Measurements from ENCODE around the gene BICRA.
"Not testable (repeated sequence)": the region's sequence is repeated elsewhere in the genome, so short reads cannot be mapped to it uniquely, and the experiment has no call there.

BICRA gene

GRCh38 chr19:47707135-47707925, 98.4 kb downstream of the BICRA start:
- no peak overlapping the region for H3K27ac ChIP-seq (ENCODE audit: low read depth, low read length)
- 32% methylated on average over 22 of the region's 22 CpGs for WGBS
- H3K9me3 ChIP-seq (ENCODE audit: insufficient read depth, low read depth, low read length) = no peaks in the 10 kb centered on the region
- H3K4me3 ChIP-seq (ENCODE audit: low read length) = no peak overlapping the region
- no peaks in the 10 kb centered on the region for H3K4me1 ChIP-seq (ENCODE audit: insufficient read depth, low read length)
- no peaks in the 10 kb centered on the region; the same call in 1 of the 2 replicates for H3K27me3 ChIP-seq (ENCODE audit: insufficient read depth, low read length)
- no peak overlapping the region for H3K9ac ChIP-seq (ENCODE audit: low read depth, low read length)
- peaks cover 8% of the 10 kb centered on the region for H3K36me3 ChIP-seq (ENCODE audit: insufficient read depth, low read length)

GRCh38 chr19:47711652-47712242, 102.8 kb downstream of the BICRA start:
- H3K9me3 ChIP-seq (ENCODE audit: insufficient read depth, low read depth, low read length) = no peaks in the 10 kb centered on the region
- no peak overlapping the region for H3K27ac ChIP-seq (ENCODE audit: low read depth, low read length)
- no peaks in the 10 kb centered on the region for H3K36me3 ChIP-seq (ENCODE audit: insufficient read depth, low read length)
- H3K4me3 ChIP-seq (ENCODE audit: low read length) = no peak overlapping the region
- no peaks in the 10 kb centered on the region for H3K4me1 ChIP-seq (ENCODE audit: insufficient read depth, low read length)
- 64% methylated on average over 8 of the region's 8 CpGs for WGBS
- H3K27me3 ChIP-seq (ENCODE audit: insufficient read depth, low read length) = no peaks in the 10 kb centered on the region; the same call in 1 of the 2 replicates
- no peak overlapping the region for H3K9ac ChIP-seq (ENCODE audit: low read depth, low read length)

- Histone ChIP-seq H3K36me3 (ENCODE audit: insufficient read depth, low read length) (no peaks in the 10 kb centered on the region), H3K4me1 (ENCODE audit: insufficient read depth, low read length) (no peaks in the 10 kb centered on the region), H3K9me3 (ENCODE audit: insufficient read depth, low read depth, low read length) (no peaks in the 10 kb centered on the region), H3K27ac (ENCODE audit: low read depth, low read length) (no peak within 1 kb of the TSS), H3K9ac (ENCODE audit: low read depth, low read length) (no peak within 1 kb of the TSS), H3K27me3 (ENCODE audit: insufficient read depth, low read length) (no peaks in the 10 kb centered on the region), H3K4me3 (ENCODE audit: low read length) (peak within 1 kb of the TSS; percentile 61)
- WGBS = 9% methylated on average over 52 of the region's 52 CpGs
Observed at GRCh38 chr19:47713046-47714021, 104.4 kb downstream of the BICRA start, which contains the start of gene EHD2. TSS of gene EHD2 (plus strand) at chr19:47713422. CDS start at chr19:47716613, 3,191 bp downstream.

- H3K4me1 ChIP-seq (ENCODE audit: insufficient read depth, low read length) = no peaks in the 10 kb centered on the region
- no peaks in the 10 kb centered on the region for H3K27me3 ChIP-seq (ENCODE audit: insufficient read depth, low read length)
- H3K9me3 ChIP-seq (ENCODE audit: insufficient read depth, low read depth, low read length) = no peaks in the 10 kb centered on the region
- peak overlapping the region; percentile 61; the same call in 1 of the 2 replicates for H3K4me3 ChIP-seq (ENCODE audit: low read length)
- 96% methylated on average over 4 of the region's 4 CpGs for WGBS
- H3K9ac ChIP-seq (ENCODE audit: low read depth, low read length) = no peak overlapping the region
- no peak overlapping the region for H3K27ac ChIP-seq (ENCODE audit: low read depth, low read length)
- H3K36me3 ChIP-seq (ENCODE audit: insufficient read depth, low read length) = no peaks in the 10 kb centered on the region
Observed at GRCh38 chr19:47714339-47714738, 105.4 kb downstream of the BICRA start.

- H3K4me3 ChIP-seq (ENCODE audit: low read length); H3K9ac ChIP-seq (ENCODE audit: low read depth, low read length): not testable (repeated sequence)
Observed at GRCh38 chr19:47714855-47715254, 105.9 kb downstream of the BICRA start.

GRCh38 chr19:47716270-47716937, 107.5 kb downstream of the BICRA start:
- Histone ChIP-seq H3K27ac (ENCODE audit: low read depth, low read length) (no peak overlapping the region), H3K36me3 (ENCODE audit: insufficient read depth, low read length) (no peaks in the 10 kb centered on the region), H3K9ac (ENCODE audit: low read depth, low read length) (no peak overlapping the region), H3K9me3 (ENCODE audit: insufficient read depth, low read depth, low read length) (no peaks in the 10 kb centered on the region), H3K27me3 (ENCODE audit: insufficient read depth, low read length) (no peaks in the 10 kb centered on the region), H3K4me1 (ENCODE audit: insufficient read depth, low read length) (no peaks in the 10 kb centered on the region), H3K4me3 (ENCODE audit: low read length) (no peak overlapping the region)
- WGBS = 92% methylated on average over 32 of the region's 32 CpGs

More at GRCh38 chr19:47714855-47715254, 105.9 kb downstream of the BICRA start:
- not testable (repeated sequence) for H3K36me3 ChIP-seq (ENCODE audit: insufficient read depth, low read length); H3K4me1 ChIP-seq (ENCODE audit: insufficient read depth, low read length); H3K27ac ChIP-seq (ENCODE audit: low read depth, low read length); H3K27me3 ChIP-seq (ENCODE audit: insufficient read depth, low read length); H3K9me3 ChIP-seq (ENCODE audit: insufficient read depth, low read depth, low read length)

GRCh38 chr19:47718415-47719046, 109.6 kb downstream of the BICRA start:
- 88% methylated on average over 11 of the region's 11 CpGs for WGBS
- H3K9me3 ChIP-seq (ENCODE audit: insufficient read depth, low read depth, low read length); H3K27ac ChIP-seq (ENCODE audit: low read depth, low read length); H3K4me1 ChIP-seq (ENCODE audit: insufficient read depth, low read length); H3K4me3 ChIP-seq (ENCODE audit: low read length); H3K36me3 ChIP-seq (ENCODE audit: insufficient read depth, low read length); H3K27me3 ChIP-seq (ENCODE audit: insufficient read depth, low read length): not testable (repeated sequence)
- H3K9ac ChIP-seq (ENCODE audit: low read depth, low read length) = peak overlapping the region; percentile 3; the same call in 1 of the 2 replicates

GRCh38 chr19:47719047-47719859, 110.3 kb downstream of the BICRA start:
- Histone ChIP-seq H3K36me3 (ENCODE audit: insufficient read depth, low read length) (no peaks in the 10 kb centered on the region), H3K9me3 (ENCODE audit: insufficient read depth, low read depth, low read length) (no peaks in the 10 kb centered on the region), H3K27ac (ENCODE audit: low read depth, low read length) (no peak overlapping the region), H3K9ac (ENCODE audit: low read depth, low read length) (peak overlapping the region; percentile 3; the same call in 1 of the 2 replicates), H3K4me1 (ENCODE audit: insufficient read depth, low read length) (no peaks in the 10 kb centered on the region), H3K27me3 (ENCODE audit: insufficient read depth, low read length) (no peaks in the 10 kb centered on the region), H3K4me3 (ENCODE audit: low read length) (no peak overlapping the region)
- WGBS = 69% methylated on average over 23 of the region's 26 CpGs

- Histone ChIP-seq H3K27ac (ENCODE audit: low read depth, low read length) (no peak overlapping the region), H3K9me3 (ENCODE audit: insufficient read depth, low read depth, low read length) (no peaks in the 10 kb centered on the region), H3K4me3 (ENCODE audit: low read length) (no peak overlapping the region), H3K9ac (ENCODE audit: low read depth, low read length) (no peak overlapping the region), H3K36me3 (ENCODE audit: insufficient read depth, low read length) (no peaks in the 10 kb centered on the region), H3K27me3 (ENCODE audit: insufficient read depth, low read length) (no peaks in the 10 kb centered on the region), H3K4me1 (ENCODE audit: insufficient read depth, low read length) (no peaks in the 10 kb centered on the region)
- WGBS = 93% methylated on average over 13 of the region's 14 CpGs
Observed at GRCh38 chr19:47720669-47721422, 111.9 kb downstream of the BICRA start.
